Activated gamma-delta T cell (primary cell): ENCODE results near the gene SLC12A5.

ENCODE experiments used
- DNase-seq: peaks from one replicate; lab custom pipeline; 2025; lab: John Stamatoyannopoulos, UW

Gene SLC12A5

DNA sequence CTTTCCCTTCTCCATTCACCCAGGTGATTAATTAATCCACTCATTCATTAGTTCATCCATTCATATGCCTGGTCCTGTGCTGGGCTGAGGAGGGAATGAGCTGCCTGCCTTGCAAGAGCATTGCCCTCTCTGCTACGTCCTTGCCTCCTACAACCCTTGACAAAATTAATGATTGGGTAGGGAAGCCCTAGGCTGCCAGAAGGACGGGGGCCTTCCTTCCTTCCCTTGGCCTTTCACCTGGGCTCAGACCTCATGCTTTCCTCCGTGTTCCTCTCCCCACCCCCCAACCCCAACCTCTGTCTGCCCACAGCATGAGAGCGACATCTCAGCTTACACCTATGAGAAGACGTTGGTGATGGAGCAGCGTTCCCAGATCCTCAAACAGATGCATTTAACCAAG is 25.6 kb downstream of the SLC12A5 start:
- DNase-seq, result no peak

DNA sequence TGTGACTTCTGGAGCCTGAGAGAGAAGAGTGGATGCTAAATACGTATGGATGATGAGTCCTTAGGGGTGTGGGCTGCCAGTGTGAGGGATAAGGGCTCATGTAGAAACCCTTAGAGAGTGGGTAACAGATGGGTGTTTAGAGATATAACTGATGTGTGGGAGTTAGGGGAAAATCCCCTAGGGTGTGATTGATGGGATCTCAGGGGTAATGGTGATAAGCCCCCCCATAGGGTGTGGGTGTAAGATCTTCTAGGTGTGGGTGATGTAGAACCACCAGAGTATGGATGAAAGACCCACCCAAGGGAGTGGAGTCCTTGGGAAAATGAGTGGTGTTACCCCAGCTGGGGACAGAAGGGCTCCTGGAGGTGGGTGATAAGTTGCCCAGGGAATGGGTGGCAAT is 26.3 kb downstream of the SLC12A5 start:
- DNase-seq, result no peak

DNA sequence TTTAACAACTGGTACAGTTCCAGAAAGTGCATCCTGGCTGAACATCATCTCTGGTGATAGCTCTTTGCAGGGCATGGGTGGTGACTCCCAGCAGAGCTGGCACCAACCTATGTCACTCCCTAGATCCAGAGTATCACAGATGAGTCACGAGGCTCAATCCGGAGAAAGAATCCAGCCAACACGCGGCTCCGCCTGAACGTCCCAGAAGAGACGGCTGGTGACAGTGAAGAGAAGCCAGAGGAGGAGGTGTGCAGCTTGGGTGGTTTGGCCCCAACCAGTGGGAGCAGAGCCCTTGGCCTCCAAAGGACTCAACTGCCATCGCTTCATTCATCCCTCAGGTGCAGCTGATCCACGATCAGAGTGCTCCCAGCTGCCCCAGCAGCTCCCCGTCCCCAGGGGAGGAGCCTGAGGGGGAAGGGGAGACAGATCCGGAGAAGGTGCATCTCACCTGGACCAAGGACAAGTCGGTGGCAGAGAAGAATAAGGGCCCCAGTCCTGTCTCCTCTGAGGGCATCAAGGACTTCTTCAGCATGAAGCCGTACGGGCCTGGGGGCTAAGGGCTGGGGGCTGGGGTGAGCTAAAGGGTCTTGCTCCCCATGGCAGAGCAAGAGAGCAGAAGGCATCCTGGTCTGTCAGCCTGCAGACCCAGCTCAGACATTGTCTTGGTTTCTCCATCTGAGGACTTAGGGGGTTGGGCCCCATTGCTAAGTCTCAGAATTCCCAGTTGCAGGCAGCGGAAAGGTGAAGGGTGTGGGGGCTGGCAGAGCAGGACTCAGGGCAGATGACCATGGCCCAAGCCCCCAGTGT is 27.2 kb downstream of the SLC12A5 start:
- DNase-seq, result no peak

- DNase-seq, result no peak
Measured at GRCh38 chr20:46056970-46057855, 28.2 kb downstream of the SLC12A5 start.

- DNase-seq, result no peak
Measured at GRCh38 chr20:46057856-46058598, 29.0 kb downstream of the SLC12A5 start.

DNA sequence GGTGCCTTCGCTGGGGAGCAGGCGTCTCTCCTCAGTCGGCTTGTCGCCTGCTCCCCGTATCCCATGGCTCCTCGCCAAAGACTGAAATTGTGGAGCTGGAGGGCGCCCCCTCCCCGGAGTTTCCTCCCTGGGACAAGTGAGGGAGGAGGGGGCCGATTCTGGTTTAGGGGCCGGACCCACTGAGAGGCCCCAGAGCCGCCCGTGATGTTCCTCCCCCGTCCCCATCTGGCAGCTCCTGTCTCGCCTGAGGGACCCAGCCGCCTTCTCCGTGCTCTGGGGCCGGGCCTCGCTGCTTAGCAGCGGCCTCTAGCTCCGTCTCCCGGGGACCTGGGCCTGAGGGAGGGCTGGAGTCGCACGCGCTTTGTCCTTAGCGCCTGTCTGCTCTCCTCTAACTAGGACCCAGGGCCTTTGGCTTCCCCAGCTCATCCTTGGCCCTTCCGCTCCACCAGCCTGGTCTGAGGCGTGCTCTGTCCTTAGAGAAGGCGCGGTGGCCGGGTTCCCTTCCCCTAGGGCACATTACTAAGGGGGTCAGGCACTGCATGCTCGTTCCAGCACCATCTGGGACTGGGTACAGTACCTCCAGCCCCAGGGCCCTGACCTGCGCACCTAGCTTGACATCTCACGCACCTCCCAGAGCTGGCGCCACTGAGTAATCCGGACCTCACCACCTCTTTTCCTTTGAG is 29.7 kb downstream of the SLC12A5 start:
- DNase-seq, result no peak

GRCh38 chr20:46060301-46060881 is 31.4 kb downstream of the SLC12A5 start:
- DNase-seq, result no peak

- DNase-seq, result no peak
Measured at GRCh38 chr20:46060975-46061374, 32.0 kb downstream of the SLC12A5 start.

DNA sequence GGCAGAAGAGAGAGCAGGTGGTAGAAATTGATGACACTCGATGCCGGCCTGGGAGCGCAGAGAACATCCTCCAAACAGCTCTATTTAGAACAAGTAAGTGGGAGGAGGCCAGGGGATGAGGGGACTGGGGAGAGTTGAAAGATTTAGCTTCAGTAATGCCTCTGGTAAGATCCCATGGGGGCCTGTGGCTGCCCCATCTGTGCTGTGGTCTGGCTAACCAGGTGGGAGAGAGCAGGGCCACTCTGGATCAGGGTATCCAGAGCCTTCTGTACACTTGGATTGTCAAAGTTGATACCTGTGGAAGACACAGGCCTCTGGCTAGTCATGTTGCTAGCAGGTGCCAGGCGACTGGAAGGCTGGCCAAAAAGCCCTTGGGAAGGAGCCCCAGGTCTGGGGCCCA is 33.1 kb downstream of the SLC12A5 start:
- DNase-seq, result no peak

- no peak for DNase-seq
Measured at GRCh38 chr20:46062621-46063020, 33.6 kb downstream of the SLC12A5 start.

- no peak for DNase-seq
Measured at GRCh38 chr20:46063151-46063550, 34.1 kb downstream of the SLC12A5 start.

DNA sequence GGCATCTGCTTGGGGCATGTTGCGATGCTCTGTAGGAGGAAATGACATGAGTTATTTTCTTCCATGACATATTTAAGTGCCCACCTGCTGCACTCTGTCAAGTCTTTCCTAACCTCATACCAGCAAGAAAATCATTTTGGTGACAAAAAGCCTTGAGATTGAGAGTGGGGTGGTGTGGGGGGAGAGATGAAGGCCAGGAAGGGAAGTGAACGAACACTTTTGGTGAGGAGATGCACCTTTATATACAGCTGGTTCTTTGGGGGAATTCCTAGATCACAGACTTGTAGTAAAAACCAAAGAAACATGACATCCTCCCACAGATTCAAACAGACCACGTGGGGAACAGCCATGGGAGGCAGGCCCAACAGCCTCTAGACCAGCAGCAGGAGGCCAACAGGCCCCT is 34.6 kb downstream of the SLC12A5 start:
- DNase-seq, result no peak

- DNase-seq, result no peak
Measured at GRCh38 chr20:46065006-46065405, 36.0 kb downstream of the SLC12A5 start.

GRCh38 chr20:46065691-46066090 is 36.7 kb downstream of the SLC12A5 start:
- DNase-seq, result no peak

DNA sequence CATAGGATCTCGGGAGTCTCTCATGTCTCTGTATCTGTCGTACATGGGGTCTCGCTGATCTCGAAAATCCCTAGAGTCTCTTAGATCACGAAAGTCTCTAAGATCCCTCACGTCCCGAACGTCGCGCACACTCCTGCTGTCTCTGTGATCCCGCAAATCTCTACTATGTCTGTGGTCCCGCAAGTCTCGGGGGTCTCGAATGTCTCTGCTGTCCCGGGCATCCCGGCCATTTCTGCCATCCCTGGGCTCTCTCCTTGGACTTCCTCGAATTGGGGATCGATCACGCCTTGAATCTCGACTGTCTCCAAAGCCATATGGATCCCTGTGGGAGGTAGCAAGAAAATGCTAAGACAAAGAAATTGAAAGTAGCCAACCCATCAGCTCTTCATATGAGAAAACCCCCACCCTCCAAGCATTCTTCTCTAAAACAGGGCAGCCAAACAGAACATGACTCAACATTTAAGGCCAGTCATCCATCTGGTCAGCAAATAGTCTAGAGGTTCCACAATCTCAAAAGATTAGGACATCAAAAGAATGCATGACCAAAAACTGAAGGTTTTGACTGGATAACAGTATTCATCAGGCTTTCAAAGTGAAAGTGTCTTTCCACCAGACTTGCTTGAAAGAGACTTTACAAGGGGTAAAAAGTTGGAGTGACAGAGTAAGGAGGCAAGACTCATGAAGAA is 41.3 kb downstream of the SLC12A5 start:
- DNase-seq, result no peak

- no peak for DNase-seq
Measured at GRCh38 chr20:46071573-46071972, 42.6 kb downstream of the SLC12A5 start.

DNA sequence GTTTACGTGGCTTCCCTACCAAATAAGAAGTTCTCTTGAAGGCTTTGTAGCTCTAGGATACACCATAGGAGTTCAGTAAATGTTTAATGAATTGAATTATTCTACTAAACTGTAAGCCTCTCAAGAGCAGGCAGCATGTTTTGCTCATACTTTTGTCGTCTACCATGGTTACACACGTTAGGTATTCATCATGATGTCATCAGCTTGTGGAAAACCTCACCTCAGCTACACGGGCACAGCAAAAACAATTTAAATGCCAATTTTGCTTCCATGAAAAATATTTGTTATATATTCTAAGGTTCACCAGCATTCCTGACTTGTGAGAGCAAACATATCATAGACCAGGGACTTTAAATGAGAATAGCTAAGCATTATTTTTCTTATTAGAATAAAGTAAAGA is 44.0 kb downstream of the SLC12A5 start:
- no peak for DNase-seq

- DNase-seq, result no peak
Measured at GRCh38 chr20:46073443-46073842, 44.4 kb downstream of the SLC12A5 start.

- DNase-seq, result no peak
Measured at GRCh38 chr20:46074006-46074405, 45.0 kb downstream of the SLC12A5 start.

- DNase-seq, result no peak
Measured at GRCh38 chr20:46076806-46077205, 47.8 kb downstream of the SLC12A5 start.
